Uterus (tissue), 2 donors: ENCODE results near the gene VIP.

ENCODE experiments used
- CTCF ChIP-seq, 4 experiments: fragments of 200-600 bp in 2 of 4; fragments of 450-650 bp in 2 of 4; sonication (generic) in 2 of 4; IDR thresholded peaks; one replicate each; pipeline ENCODE4 v1.5.1; 2016 to 2019; ENCODE audit warnings: antibody characterized with exemption in 4 of 4, mild to moderate bottlenecking in 2 of 4, moderate library complexity in 1 of 4
- POLR2A ChIP-seq, 2 donors: fragments of 450-650 bp; IDR thresholded peaks; one replicate each; pipeline ENCODE4 v1.6.1; 2016; ENCODE audit warnings: antibody characterized with exemption in 2 of 2, mild to moderate bottlenecking in 1 of 2, moderate library complexity in 1 of 2

- TF ChIP-seq POLR2A (IDR thresholded peaks at IDR 0.05) (no peak), CTCF (IDR thresholded peaks at IDR 0.05) (no peak)
Observed at GRCh38 chr6:152701863-152702401, 48.7 kb upstream of the VIP start.
